ENCODE data around the gene RANBP17.

RANBP17 gene

GRCh38 chr5:170849374-170849773, 12.4 kb upstream of the RANBP17 start:
- FAIRE-seq (no peak), DNase-seq (ENCODE audit: insufficient read length, low spot score) (no peak)
- TF ChIP-seq CTCF (IDR thresholded peaks at IDR 0.05; ENCODE audit: insufficient read depth, missing control alignments), result no peak

DNA sequence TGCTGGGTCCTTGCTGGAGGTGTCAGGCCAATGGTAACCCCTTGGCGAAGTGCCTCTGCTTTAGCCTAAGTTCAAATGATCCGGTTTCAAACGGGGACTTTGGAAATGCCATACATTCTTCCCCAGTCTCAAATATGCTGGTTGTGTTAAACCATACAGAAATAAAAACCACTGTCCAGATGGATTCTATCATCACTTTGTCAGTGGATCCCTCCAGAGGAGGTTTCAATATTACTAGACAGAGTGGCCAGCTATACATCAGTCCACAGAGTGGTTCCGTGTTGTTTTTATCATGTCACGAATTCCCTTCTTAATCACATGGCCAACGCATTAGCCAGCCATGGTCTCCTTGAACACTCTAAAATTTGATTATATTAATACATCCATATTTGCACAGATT, 7.3 kb upstream of the RANBP17 start:
- TF ChIP-seq CTCF (IDR thresholded peaks at IDR 0.05; ENCODE audit: insufficient read depth, missing control alignments), result no peak
- DNase-seq (ENCODE audit: insufficient read length, low spot score), result no peak
- FAIRE-seq, result no peak

- no peak for TF ChIP-seq CTCF (IDR thresholded peaks at IDR 0.05; ENCODE audit: insufficient read depth, missing control alignments)
- no peak for FAIRE-seq
- no peak for DNase-seq (ENCODE audit: insufficient read length, low spot score)
Observed at GRCh38 chr5:170857066-170857465, 4.8 kb upstream of the RANBP17 start.

- no peak for TF ChIP-seq CTCF (IDR thresholded peaks at IDR 0.05; ENCODE audit: insufficient read depth, missing control alignments)
- no peak for FAIRE-seq
Observed at GRCh38 chr5:170860415-170860814, 1.4 kb upstream of the RANBP17 start.

DNA sequence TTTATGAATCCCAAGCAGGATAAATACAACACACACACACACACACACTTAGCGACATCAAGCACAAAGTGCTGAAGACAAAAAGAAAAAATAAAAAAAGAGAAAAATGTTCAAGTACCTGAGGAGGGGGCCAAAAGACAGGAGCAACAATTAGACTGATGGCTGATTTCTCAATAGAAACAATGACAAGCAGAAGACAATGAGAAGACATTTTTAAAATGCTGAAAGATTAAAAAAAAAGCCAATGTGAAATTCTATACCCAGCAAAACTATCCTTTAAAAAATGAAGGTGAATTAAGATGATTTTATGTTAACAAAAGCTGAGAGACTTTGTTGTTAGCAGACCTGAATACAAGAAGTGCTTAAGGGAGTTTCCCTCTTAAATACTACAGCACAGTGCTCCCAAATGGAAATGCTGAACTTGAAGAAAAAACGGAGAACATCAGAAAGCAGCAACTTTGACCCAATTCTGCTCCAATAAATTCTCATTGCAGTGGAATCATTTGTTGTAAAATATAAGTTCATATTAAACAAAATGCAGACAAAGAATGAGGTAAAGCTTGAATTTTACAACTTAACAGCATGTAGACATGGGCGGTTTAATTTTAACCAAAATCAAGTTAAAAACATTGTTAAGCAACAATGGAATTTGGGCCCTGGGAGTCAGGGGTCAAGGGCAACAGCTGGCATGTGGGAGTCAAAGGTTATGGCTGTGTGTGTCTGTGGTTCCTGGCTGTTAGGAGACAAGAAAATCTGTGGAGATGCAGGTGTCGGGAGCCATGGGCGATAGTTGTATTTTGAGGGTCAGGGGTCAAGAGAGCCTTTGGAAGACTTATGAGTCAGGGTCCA, 776 bp upstream of the RANBP17 start:
- DNase-seq (ENCODE audit: insufficient read length, low spot score), result no peak
- no peak for FAIRE-seq
- no peak for TF ChIP-seq CTCF (IDR thresholded peaks at IDR 0.05; ENCODE audit: insufficient read depth, missing control alignments)

More at GRCh38 chr5:170860415-170860814, 1.4 kb upstream of the RANBP17 start:
- no peak for DNase-seq (ENCODE audit: insufficient read length, low spot score)

GRCh38 chr5:170861667-170861916, 226 bp upstream of the RANBP17 start:
- no peak for FAIRE-seq
- no peak for DNase-seq (ENCODE audit: insufficient read length, low spot score)
- no peak for TF ChIP-seq CTCF (IDR thresholded peaks at IDR 0.05; ENCODE audit: insufficient read depth, missing control alignments)

- FAIRE-seq, result no peak
- no peak for TF ChIP-seq CTCF (IDR thresholded peaks at IDR 0.05; ENCODE audit: insufficient read depth, missing control alignments)
- no peak for DNase-seq (ENCODE audit: insufficient read length, low spot score)
Observed at GRCh38 chr5:170863646-170864045, 1.8 kb downstream of the RANBP17 start.
